ENCODE results near the gene RPTOR.

- no peak for TF ChIP-seq POLR2A (IDR thresholded peaks at IDR 0.05; ENCODE audit: low read depth, low read length)
- TF ChIP-seq TAF1 (IDR thresholded peaks at IDR 0.05; ENCODE audit: low read depth, low read length) = no peak
- TF ChIP-seq POLR2AphosphoS5 (IDR thresholded peaks at IDR 0.05; ENCODE audit: low read depth, low read length) = no peak
- peak; percentile 54 for TF ChIP-seq POU2F2 (IDR thresholded peaks at IDR 0.05; ENCODE audit: low read depth, low read length)
- no peak for TF ChIP-seq SPI1 (IDR thresholded peaks at IDR 0.05; ENCODE audit: low read depth, low read length)
These were observed 60.9 kb downstream of the RPTOR start for GRCh38 chr17:80605326-80606066.

Data from GM12891 (cell line).